ENCODE data around the gene NDUFA12.

The NDUFA12 gene

DNA sequence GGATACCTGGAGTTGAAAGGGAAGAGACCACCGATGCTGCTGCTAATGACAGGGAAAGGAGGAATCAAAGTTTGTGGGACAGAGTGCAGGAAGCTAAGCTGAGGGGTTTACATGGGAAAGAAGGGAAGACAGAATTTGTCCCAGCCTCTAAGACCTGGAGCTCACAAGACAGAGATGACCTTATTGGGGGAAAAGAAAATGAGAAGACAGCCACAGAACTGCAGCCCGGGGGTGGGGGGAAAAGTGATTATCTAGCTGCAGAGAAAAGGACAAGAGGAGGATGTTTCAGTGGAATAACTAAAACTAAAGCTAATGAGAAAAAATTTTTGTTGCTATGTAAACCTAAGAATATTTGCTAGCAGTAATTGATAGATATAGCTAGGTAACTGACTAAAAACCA lies 30.7 kb downstream of the NDUFA12 start:
- TF ChIP-seq CTCF (IDR thresholded peaks at IDR 0.05), result no peak
- DNase-seq, result no peak
- no peaks in the 10 kb centered on the region for H3K27me3 ChIP-seq
- H3K9me3 ChIP-seq, result no peaks in the 10 kb centered on the region
- H3K4me3 ChIP-seq, result no peak overlapping the region
- H3K4me1 ChIP-seq, result no peaks in the 10 kb centered on the region
- peaks cover 9 to 26% (median 16%) of the 10 kb centered on the region in 3 donors for H3K36me3 ChIP-seq
- H3K27ac ChIP-seq, result no peak overlapping the region
- intact Hi-C loops (cut with DNase I; ENCODE audit: low total_unique reads), result no loop called here

- intact Hi-C loops (cut with DNase I; ENCODE audit: low total_unique reads), result no loop called here
These were observed 31.6 kb downstream of the NDUFA12 start for GRCh38 chr12:94971923-94972322.

GRCh38 chr12:94970560-94970959 lies 32.9 kb downstream of the NDUFA12 start:
- Histone ChIP-seq H3K9me3 (no peaks in the 10 kb centered on the region), H3K27me3 (no peaks in the 10 kb centered on the region), H3K36me3 (peaks cover 9 to 26% (median 13%) of the 10 kb centered on the region in 3 donors), H3K4me3 (no peak overlapping the region), H3K4me1 (no peaks in the 10 kb centered on the region), H3K27ac (no peak overlapping the region)
- intact Hi-C loops (cut with DNase I; ENCODE audit: low total_unique reads), result no loop called here
- no peak for TF ChIP-seq CTCF (IDR thresholded peaks at IDR 0.05)
- no peak for DNase-seq

More at GRCh38 chr12:94971923-94972322, 31.6 kb downstream of the NDUFA12 start:
- no peaks in the 10 kb centered on the region for H3K27me3 ChIP-seq
- no peak for TF ChIP-seq CTCF (IDR thresholded peaks at IDR 0.05)
- H3K27ac ChIP-seq, result no peak overlapping the region
- no peaks in the 10 kb centered on the region for H3K9me3 ChIP-seq
- H3K4me3 ChIP-seq, result no peak overlapping the region
- no peaks in the 10 kb centered on the region for H3K4me1 ChIP-seq
- DNase-seq, result no peak
- peaks cover 9 to 26% (median 16%) of the 10 kb centered on the region in 3 donors for H3K36me3 ChIP-seq

- H3K27me3 ChIP-seq, result no peaks in the 10 kb centered on the region
- DNase-seq, result no peak
- intact Hi-C loops (cut with DNase I; ENCODE audit: low total_unique reads), result no loop called here
- H3K27ac ChIP-seq, result no peak overlapping the region
- no peak for TF ChIP-seq CTCF (IDR thresholded peaks at IDR 0.05)
- H3K4me1 ChIP-seq, result no peaks in the 10 kb centered on the region
- no peaks in the 10 kb centered on the region for H3K9me3 ChIP-seq
- H3K36me3 ChIP-seq, result peaks cover 9 to 26% (median 12%) of the 10 kb centered on the region in 3 donors
- no peak overlapping the region for H3K4me3 ChIP-seq
These were observed 34.1 kb downstream of the NDUFA12 start for GRCh38 chr12:94969424-94969823.

DNA sequence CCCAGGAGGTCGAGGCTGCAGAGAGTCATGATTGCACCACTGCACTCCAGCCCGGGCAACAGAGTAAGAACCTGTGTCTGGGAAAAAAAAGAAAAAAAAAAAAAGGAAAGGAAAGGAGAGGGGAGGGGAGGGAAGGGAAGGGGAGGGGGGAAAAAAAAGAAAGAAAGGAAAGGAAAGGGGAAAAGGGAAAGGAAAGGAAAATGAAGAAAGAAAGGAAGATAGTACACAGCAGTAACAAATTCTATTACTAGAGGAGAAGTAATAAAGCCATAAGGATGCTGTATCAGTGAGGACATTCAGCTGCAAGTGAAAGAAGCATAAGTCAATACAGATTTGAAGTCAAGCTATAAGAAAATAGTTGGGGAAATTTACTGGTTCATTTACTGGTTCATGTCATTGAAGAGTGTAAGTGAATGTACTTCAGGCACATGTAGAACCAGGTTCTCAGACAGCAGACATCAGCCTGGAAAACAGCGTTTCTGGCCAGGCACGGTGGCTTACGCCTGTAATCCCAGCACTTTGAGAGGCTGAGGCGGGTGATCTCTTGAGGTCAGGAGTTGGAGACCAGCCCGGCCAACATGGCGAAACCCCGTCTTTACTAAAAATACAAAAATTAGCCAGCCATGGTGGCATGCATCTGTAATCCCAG lies 37.4 kb downstream of the NDUFA12 start:
- DNase-seq, result no peak
- H3K27ac ChIP-seq, result no peak overlapping the region
- H3K36me3 ChIP-seq, result peaks cover 6 to 20% (median 8%) of the 10 kb centered on the region in 3 donors
- H3K4me1 ChIP-seq, result no peaks in the 10 kb centered on the region
- no peak overlapping the region for H3K4me3 ChIP-seq
- H3K9me3 ChIP-seq, result no peaks in the 10 kb centered on the region
- intact Hi-C loops (cut with DNase I; ENCODE audit: low total_unique reads), result no loop called here
- H3K27me3 ChIP-seq, result no peaks in the 10 kb centered on the region
- TF ChIP-seq CTCF (IDR thresholded peaks at IDR 0.05), result no peak
